GM21423 (cell line): ENCODE measurements around the gene SYNE4.
"Not testable (repeated sequence)": the region's sequence is repeated elsewhere in the genome, so short reads cannot be mapped to it uniquely, and the experiment has no call there.

Source experiments
- ATAC-seq: cut with Tn5 transposase; IDR thresholded peaks from one replicate; pipeline ENCODE4 v1.9.1; 2021; ENCODE audit warnings: mild to moderate bottlenecking, moderate library complexity; ENCODE audit not compliant: unreplicated experiment

Gene SYNE4

GRCh38 chr19:35957411-35957810 lies 51.2 kb downstream of the SYNE4 start:
- ATAC-seq, result not testable (repeated sequence)

- ATAC-seq, result no peak
Measured at GRCh38 chr19:35955881-35956634, 52.6 kb downstream of the SYNE4 start.
